ENCODE measurements around the gene VAV3. TPM values are rescaled to one million over a fixed set of nuclear protein-coding genes. Genes with fewer than 3 reads are reported as not detected.
A peak's percentile ranks its signal among the peaks of the same experiment; 100 is the strongest.
"Not testable (repeated sequence)": the region's sequence is repeated elsewhere in the genome, so short reads cannot be mapped to it uniquely, and the experiment has no call there.

The VAV3 gene
- total RNA-seq, 1 donor from 2014 or later, result 2.1 TPM

DNA sequence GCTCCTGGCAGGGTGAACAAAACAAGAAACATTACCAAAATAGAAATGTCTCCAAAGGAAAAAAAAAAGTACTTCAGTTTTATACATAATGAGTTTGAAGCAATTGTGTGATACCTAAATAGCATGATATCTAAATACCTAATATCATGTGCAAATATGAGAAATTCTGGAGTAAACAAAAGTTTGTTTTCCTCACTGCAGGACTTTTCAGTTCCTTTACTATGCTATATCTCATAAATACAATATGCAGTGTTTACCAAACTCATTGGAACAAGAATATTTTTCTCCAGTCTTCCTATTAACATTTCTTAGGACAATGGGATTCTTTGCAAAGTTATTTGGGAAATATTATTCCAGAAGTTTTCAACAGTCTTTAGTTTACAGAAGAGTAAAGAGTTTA is 98.1 kb downstream of the VAV3 start:
- ATAC-seq, result no peak
- DNase-seq, result no peak
- intact Hi-C loops (cut with micrococcal nuclease), result no loop called here

DNA sequence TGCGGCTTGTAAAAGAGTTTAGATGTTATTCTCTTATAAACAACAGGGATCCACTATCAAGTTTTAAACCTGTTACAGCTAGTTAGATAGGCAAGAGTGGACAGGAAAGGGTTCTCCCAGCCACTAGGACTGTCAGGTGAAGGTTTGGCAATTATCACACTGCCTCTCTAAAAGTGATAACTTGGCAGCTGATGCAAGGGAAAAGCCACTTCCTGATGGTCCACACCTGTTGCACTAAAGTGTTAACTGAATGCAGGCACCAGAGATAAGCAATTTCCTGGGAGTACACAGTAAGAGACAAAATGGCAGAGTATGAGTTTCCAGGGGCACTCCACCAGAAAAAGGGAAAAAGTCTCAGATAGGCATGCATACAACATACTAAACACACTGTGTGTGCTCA is 99.4 kb downstream of the VAV3 start:
- intact Hi-C loops (cut with micrococcal nuclease), result no loop called here
- DNase-seq (no peak), ATAC-seq (no peak)

DNA sequence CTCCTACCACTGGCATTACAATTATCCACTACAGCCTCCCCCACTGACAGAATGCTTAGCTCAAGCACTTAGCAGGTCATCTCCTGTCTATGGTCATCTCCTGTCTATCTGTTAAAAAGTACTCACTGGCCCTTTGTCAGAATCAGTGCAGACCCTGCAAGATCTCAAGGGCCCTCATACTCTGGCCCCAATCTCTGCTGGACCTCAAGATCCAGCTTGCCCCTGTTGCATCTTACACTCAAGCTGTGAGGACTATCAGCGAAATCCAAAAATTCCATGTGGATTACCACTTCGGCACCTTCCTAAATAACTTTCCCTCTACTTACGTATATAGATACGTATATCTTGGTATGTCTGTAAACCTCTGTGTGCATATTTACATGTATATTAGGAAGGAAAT is 101.6 kb downstream of the VAV3 start:
- intact Hi-C loops (cut with micrococcal nuclease), result no loop called here
- no peak for ATAC-seq
- DNase-seq, result no peak

DNA sequence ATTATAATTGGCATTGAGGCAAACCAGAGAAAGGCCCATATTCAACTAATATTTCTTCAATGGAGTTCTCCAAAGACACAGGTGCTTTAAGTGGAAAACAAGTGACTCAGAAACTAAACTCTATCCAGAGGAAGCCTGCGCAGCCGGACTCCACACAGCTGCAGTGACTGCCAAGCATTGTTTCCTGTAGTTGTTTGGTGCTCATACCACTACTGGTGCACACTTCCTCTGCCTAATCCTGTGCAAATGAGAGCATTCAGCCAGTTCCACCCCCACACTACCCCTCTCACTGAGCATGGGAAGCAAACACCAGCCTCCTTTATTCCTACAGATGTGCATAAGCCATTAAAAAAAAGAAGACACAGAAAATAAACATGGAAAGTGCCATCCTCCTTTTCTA is 102.9 kb downstream of the VAV3 start:
- intact Hi-C loops (cut with micrococcal nuclease), result no loop called here
- DNase-seq (no peak), ATAC-seq (no peak)

DNA sequence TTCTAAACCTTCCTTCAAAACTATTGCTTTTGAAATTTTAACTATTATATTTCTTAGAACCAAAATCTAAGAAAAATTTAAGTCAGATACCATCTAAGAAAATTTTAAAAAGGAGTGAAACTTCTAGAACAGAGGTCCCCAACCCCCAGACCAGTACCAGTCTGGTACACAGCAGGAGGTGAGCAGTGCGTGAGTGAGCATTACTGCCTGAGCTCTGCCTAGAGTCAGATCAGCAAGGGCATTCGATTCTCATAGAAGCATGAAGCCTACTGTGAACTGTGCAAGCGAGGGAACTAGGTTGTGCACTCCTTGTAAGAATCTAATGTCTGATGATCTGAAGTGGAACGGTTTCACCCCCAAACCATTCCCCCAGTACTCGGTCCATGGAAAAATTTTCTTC is 106.7 kb downstream of the VAV3 start:
- no peak for DNase-seq
- ATAC-seq, result no peak
- intact Hi-C loops (cut with micrococcal nuclease), result no loop called here

DNA sequence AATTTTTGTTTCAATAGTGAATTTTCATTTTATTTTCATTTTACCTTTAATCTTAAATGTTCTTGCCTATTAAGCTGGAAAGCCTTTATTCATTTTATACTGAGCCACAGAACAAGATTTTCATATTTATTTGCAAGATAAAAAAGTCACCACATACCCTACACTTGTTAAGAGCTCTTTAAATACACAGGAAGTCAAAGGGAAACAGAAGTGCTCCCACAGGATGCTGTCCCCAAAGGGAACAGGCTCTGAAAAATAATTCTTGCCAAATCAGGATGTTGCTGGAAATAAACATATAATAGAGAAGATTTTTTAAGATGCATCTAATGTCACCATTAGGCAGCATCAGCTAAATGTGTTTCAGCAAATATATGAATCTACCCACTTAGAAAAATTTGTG is 113.6 kb downstream of the VAV3 start:
- intact Hi-C loops (cut with micrococcal nuclease), result no loop called here
- ATAC-seq, result no peak
- no peak for DNase-seq

DNA sequence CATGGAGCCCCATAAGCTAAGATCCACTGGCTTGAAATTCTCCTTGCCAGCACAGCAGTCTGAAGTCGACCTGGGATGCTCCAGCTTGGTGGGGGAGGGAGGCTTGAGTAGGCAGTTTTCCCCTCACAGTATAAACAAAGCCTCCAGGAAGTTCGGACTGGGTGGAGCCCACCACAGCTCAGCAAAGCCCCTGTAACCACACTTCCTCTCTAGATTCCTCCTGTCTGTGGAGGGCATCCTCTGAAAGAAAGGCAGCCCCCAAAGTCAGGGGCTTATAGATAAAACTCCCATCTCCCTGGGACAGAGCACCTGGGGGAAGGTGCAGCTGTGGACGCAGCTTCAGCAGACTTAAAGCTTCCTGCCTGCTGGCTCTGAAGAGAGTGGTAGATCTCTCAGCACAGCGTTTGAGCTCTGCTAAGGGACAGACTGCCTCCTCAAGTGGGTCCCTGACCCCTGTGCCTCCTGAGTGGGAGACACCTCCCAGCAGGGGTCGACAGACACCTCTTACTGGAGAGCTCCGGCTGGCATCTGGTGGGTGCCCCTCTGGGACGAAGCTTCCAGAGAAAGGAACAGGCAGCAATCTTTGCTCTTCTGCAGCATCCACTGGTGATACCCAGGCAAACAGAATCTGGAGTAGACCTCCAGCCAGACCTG is 120.3 kb downstream of the VAV3 start:
- peak; percentile 44 for ATAC-seq
- intact Hi-C loops (cut with micrococcal nuclease); DNase-seq: not testable (repeated sequence)

DNA sequence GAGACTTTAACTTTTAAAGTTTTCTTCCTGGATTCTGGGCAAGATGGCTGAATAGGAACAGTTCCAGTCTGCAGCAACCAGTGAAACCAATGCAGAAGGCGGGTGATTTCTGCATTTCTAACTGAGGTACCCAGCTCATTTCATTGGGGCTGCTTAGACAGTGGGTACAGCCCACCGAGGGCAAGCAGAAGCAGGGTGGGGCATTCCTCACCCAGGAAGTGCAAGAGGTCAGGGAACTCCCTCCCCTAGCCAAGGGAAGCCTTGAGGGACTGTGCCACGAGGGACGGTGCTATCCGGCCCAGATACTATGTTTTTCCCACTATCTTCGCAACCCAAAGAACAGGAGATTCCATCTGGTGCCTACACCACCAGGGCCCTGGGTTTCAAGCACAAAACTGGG is 121.0 kb downstream of the VAV3 start:
- DNase-seq (no peak), ATAC-seq (no peak)
- intact Hi-C loops (cut with micrococcal nuclease), result no loop called here

DNA sequence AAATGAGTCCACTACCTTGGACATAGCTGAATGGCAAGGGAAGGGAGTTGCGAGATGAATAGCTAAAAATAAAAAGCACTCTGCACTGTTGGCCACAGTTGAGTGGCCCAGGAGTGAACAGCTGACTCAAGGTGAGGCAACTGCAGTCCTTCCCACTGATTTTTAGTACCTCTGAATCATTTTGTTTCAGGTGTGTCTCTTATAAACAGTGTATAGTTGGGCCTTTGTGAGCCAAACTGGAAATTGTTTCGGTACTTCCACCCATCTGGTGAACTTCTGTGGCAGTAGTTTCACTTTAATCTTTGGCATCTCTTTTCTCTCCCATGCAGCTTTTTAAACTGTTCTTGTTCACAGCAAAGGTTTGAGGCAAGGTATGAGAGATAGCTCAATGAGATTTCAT is 122.7 kb downstream of the VAV3 start:
- ATAC-seq (no peak), DNase-seq (no peak)
- intact Hi-C loops (cut with micrococcal nuclease), result no loop called here

DNA sequence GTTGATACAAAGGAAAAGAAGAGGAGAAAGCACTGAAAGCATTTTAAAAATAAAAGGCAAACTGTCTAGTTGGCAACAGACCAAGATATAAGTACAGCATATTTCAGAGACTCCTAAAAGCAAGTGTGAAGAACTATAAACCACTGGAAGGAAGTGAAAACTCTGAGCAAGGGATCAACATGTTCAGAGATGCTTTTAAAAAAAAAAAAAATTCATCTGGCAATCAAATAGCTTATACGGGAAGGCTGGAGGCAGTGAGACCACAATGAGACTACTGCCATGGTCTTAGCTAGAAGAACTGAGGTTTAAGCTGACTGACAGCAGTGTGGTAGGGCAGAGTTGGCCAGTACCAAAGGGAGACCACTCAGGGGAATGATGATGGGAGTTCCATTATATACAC is 124.3 kb downstream of the VAV3 start:
- intact Hi-C loops (cut with micrococcal nuclease), result no loop called here
- peak; percentile 34 for ATAC-seq

DNA sequence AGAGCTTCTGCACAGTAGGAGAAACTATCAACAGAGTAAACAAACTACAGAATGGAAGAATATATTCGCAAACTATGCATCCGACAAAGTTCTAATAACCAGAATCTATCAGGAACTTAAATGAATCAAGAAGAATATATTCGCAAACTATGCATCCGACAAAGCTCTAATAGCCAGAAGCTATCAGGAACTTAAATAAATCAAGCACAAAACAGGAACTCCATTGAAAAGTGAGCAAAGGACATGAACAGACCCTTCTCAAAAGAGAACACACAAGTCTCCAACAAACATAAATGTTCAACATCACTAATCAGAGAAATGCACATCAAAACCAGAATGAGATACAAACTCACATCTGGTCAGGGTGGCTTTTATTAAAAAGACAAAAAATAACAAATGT is 126.9 kb downstream of the VAV3 start:
- DNase-seq (no peak), ATAC-seq (no peak)
- intact Hi-C loops (cut with micrococcal nuclease), result no loop called here

More for the DNA sequence above, 124.3 kb downstream of the VAV3 start:
- no peak for DNase-seq

DNA sequence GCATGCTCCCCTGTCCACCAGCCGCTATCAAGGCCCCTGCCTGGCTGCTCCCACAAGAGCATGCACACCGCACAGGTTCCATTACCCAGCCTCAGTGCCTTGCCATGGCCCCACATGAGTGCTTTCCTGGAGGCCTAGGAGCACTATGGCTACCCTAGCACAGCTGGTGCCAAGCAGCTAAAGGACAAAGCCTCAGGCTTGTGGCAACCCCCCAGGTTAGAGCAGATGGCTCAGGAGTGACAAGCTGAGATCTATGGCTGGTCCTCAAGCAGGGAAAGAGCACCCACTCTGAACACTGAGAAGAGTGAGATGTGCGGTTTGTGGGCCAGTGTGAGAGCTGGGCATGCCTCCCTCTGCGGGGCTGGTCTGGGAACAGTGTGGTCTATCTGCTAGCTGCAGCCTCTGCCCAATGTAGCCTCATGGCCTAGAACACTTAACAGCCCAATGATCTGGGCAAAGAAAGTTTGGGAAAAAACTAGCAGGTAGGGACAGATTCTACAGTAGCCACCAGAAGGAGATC is 129.8 kb downstream of the VAV3 start:
- intact Hi-C loops (cut with micrococcal nuclease), result no loop called here
- no peak for DNase-seq
- no peak for ATAC-seq

DNA sequence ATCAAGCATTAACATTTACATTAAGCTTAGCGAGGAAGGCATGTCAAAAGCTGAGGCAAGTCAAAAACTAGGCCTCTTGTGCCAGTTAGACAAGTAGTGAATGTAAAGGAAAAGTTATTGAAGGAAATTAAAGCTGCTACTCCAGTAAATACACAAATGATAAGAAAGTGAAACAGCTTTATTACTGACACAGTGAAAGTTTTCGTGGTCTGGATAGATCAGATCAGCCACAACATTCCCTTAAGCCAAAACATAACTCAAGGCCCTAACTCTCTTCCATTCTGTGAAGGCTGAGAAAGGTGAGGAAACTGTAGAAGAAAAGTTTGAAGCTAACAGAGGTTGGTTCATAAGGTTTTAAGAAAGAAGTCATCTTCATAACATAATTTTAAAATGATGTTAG is 131.9 kb downstream of the VAV3 start:
- intact Hi-C loops (cut with micrococcal nuclease), result no loop called here
- no peak for ATAC-seq

DNA sequence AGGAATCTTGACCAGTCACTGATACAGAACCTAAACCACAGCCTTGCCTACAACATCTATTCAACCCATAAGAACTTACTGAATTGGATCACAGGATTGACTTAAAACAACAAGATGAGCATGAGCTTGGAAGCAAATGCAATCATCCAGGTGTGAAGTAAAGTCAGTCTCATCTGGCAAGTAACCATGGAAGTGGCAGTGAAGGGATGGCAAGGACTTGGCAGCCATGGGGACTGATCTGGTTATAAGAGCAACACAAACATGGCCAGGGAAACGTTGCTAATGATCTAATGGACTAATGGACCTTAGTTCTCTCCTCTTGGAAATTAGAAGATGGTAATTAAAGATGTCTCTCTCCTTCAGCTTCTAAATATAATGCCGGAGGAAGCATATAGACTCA is 133.1 kb downstream of the VAV3 start:
- DNase-seq (no peak), ATAC-seq (no peak)
- intact Hi-C loops (cut with micrococcal nuclease), result no loop called here

More for the DNA sequence above, 131.9 kb downstream of the VAV3 start:
- no peak for DNase-seq

DNA sequence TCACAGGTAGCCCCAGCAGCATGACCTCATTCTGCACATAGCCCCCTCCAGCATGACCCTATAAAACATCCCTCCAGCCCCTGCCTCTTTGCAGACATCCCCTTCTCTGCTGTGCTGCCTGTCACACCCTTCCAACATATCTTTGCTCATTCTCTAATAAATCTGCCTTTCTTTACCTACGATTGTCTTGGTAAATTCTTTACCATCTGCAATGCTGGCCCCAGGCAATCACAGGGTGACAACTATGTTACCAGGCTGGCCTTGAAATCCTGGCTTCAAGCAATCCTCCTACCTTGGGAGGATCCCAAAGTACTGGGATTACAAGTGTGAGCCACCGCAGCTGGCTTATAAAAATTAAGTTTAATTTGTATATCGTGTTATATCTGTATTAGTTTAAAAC is 134.5 kb downstream of the VAV3 start:
- intact Hi-C loops (cut with micrococcal nuclease), result no loop called here
- no peak for ATAC-seq
- no peak for DNase-seq

DNA sequence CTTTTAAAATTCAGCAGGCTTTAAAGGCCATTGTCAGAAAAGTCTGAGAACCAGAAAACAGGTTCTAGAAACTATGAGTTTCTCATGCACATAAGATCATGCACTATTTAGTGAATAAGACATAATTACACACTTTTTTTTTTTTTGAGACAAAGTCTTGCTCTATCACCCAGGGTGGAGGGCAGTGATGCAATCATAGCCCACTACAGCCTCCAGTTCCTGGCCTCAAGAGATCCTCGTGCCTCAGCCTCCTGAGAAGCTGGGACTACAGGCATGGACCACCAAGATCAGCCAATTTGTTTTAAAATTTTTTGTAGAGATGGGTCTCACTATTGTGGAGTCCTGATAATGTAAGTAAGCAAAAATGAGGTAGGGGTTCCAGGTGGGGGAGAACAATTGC is 134.9 kb downstream of the VAV3 start:
- intact Hi-C loops (cut with micrococcal nuclease), result no loop called here
- DNase-seq, result no peak
- no peak for ATAC-seq

DNA sequence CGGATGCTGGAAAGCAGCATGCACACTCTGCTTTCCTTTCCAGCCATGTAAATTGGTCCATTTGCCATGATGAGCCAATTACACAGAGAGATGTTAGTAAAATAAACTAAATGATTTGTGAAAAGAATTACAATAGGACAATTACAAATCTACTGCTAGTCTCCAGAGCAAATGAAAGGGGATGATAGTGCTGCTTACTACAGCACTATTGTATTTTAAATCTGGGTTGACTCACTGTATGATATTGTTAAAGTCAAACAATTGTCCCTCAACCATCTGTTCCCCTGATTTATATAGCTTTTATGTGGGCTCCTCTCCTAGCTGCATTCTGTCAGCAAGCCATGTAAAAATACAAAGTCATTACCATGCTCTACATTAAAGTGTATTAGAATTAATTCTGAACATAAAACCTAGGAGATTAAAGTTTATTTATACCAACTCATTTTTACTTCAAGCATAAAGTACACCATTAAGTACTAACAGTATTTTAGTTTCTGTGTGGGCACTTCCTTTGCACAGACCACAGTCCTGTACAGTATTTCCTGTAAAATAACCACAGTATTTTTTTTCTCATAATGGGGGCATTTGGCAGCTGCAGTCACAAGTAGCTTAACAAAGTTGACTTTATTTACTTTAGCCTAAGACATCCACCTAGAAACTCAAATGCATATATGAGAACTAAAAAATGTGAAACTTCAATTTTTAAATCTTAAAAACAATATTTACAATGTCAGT is 135.8 kb downstream of the VAV3 start:
- DNase-seq, result no peak
- intact Hi-C loops (cut with micrococcal nuclease), result no loop called here
- ATAC-seq, result no peak

DNA sequence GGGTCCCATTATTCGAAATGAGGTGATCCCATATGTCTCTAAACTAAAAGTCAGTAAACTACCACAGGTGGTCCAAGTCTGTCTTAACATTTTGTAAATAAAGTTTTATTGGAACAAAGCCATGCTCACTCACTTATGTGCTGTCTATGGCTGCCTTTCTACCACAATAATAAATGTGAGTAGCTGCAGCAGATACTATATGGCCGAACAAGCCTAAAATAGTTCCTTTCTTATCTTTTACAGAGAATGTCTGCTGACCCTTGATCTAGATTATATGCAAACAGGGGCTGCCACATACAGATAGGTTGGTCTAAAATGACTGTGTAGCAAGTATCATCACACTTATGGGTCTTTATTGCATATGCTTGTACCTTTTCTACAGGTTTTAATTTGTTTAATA is 140.0 kb downstream of the VAV3 start:
- ATAC-seq (no peak), DNase-seq (no peak)
- intact Hi-C loops (cut with micrococcal nuclease), result no loop called here

DNA sequence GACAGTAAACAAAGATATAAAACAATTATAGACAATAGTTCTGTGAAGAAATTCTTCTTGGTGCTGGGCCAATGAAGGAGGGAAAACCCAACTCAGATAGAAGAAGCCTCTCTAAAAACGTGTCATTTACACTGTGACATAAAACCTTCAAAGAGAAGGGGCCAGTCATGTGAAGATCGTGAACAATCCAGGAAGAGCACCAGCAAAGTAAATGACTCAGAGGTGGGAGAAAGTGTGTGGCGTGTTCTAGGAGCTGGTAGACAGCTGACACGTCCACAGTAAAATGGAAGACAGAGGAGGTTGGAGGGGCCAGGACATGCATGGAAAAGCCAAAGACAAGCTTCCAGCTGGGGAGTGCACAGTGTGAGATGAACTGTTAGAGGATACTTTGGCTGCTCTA is 143.6 kb downstream of the VAV3 start:
- DNase-seq, result no peak
- intact Hi-C loops (cut with micrococcal nuclease), result no loop called here
- ATAC-seq, result no peak

DNA sequence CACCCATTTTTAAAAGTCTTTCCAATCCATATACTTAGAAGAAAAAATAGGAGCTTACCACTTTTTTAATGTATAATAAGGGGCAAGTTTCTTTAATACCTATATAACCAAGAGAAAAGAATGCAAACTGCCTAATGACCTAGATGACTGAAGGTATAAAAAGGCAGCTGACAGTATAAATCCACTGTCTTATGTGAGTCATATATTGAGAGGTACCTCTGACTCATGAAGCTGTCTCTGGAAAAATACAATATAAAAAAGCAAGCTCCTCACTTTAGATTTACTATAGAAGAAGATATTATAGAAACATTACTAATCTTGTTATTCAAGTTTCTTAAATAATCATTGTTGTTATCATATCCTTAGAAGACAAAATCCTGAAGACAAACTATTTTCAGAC is 144.2 kb downstream of the VAV3 start:
- DNase-seq (no peak), ATAC-seq (no peak)
- intact Hi-C loops (cut with micrococcal nuclease), result no loop called here

DNA sequence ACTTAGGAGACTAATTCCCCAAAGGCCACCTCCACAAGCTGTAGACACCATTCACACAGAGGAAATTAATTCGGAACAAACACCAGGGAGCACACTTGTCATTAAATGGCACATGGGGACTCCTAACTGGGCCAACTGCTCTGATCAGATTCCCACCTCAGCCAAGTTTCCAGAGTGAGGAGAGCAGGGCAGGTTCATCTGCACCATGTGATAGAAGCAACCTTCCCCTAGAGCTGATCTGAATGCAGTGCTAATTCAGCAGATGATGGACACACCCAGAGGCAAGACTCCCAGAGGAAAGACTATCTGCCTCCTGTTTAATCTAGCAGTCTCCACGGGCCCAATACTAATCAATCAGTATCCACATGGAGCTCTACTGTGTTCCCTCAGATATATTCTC is 147.0 kb downstream of the VAV3 start:
- no peak for DNase-seq
- no peak for ATAC-seq
- intact Hi-C loops (cut with micrococcal nuclease), result no loop called here
